Activated CD8-positive, alpha-beta memory T cell treated with anti-CD3 and anti-CD28 coated beads, Interleukin-2, amount 10 ng/mL, durations not matched to agents 7 days and 5 days (primary cell): ENCODE results near the gene RTKN. TPM values are rescaled to one million over a fixed set of nuclear protein-coding genes. Genes with fewer than 3 reads are reported as not detected.

Experiments
- ATAC-seq: fragments of 150-1000 bp; cut with Tn5 transposase; one replicate; pipeline ENCODE4 v1.10.0; 2021; ENCODE audit warnings: moderate library complexity
- CTCF ChIA-PET: fragments of 350-600 bp; sonication (Branson Sonifier 250); formaldehyde crosslinking; loops from one replicate; lab custom pipeline; 2021; ENCODE audit warnings: antibody characterized with exemption; lab: Charles Lee
- DNase-seq: peaks from one replicate; pipeline ENCODE4 v3.0.0-alpha.2; 2020
- H3K27ac Mint-ChIP-seq: one replicate; pipeline ENCODE4 v1.8.0; 2021; ENCODE audit warnings: mild to moderate bottlenecking, mixed read lengths
- H3K27me3 Mint-ChIP-seq: one replicate; pipeline ENCODE4 v1.8.0; 2021; ENCODE audit warnings: mixed read lengths
- H3K36me3 Mint-ChIP-seq: one replicate; pipeline ENCODE4 v1.8.0; 2021; ENCODE audit warnings: mild to moderate bottlenecking, mixed read lengths
- H3K4me1 Mint-ChIP-seq: one replicate; pipeline ENCODE4 v1.8.0; 2021; ENCODE audit warnings: mixed read lengths
- H3K4me3 Mint-ChIP-seq: one replicate; pipeline ENCODE4 v1.8.0; 2021; ENCODE audit warnings: mild to moderate bottlenecking, moderate library complexity, mixed read lengths
- H3K9me3 Mint-ChIP-seq: one replicate; pipeline ENCODE4 v1.8.0; 2022; ENCODE audit warnings: low read depth, mixed read lengths
- total RNA-seq, 2 experiments: library from RNA; stranded (reverse); gene quantifications; one replicate each; pipeline ENCODE4 v1.2.3, GENCODE V29; 2021

RTKN gene
- total RNA-seq, 2 experiments from 2014 or later, result 0.50 to 1.9 TPM

DNA sequence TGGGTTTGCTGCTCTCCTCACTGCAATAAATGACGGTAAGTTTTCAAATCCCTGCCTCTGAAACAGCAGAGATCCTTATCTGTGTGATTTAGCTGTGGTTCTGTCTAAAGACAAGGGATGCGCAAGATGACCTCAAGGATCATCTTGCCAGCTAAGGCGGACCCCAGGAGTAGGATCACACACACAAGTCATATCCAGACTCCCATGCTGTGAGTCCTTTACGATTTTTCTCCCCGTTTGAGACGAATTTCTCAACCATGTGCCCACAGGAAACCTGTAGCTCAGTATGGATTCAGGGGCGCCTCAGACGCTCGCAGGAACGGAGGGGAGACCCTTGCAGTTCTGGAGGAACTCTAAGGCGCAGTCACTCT, 50.5 kb downstream of the RTKN start:
- peaks cover 6% of the 10 kb centered on the region for H3K4me1 Mint-ChIP-seq
- DNase-seq, result peak; percentile 44
- H3K27me3 Mint-ChIP-seq, result peaks cover 8% of the 10 kb centered on the region
- no peaks in the 10 kb centered on the region for H3K9me3 Mint-ChIP-seq
- no peak for ATAC-seq
- CTCF ChIA-PET, result interaction anchor here (0.8 to 5.2 kb wide), 38 partner anchors 9 to 684 kb away, joined by 3 to 32 read pairs (median 5); partner anchors contain the start of genes C2orf81, CCDC142, DCTN1 and DQX1
- H3K27ac Mint-ChIP-seq, result peak overlapping the region; percentile 97
- peak overlapping the region; percentile 86 for H3K4me3 Mint-ChIP-seq
- peaks cover 1% of the 10 kb centered on the region for H3K36me3 Mint-ChIP-seq

DNA sequence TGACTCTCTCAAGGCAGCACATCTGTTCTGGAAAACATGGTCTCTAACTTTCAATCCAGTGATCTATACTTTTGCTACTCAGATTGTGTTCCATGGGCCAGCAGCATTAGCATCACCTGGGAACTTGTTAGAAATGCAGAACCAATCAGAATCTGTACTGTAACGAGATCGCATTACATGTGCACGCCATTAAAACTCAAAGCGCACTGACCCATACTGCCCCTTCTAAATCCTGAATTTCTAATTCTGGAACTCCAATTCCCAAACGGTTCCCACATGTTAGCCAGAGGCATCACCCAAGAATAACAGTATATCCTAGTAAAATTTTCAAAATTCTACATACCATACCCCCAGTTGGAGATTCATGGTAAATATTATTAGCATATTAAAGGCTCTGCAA, 51.1 kb downstream of the RTKN start:
- peaks cover 6% of the 10 kb centered on the region for H3K4me1 Mint-ChIP-seq
- no peak overlapping the region for H3K27ac Mint-ChIP-seq
- peaks cover 8% of the 10 kb centered on the region for H3K27me3 Mint-ChIP-seq
- peak overlapping the region; percentile 61 for H3K4me3 Mint-ChIP-seq
- CTCF ChIA-PET, result interaction anchor here (0.6 to 5.2 kb wide), 22 partner anchors 9 to 567 kb away, joined by 3 to 32 read pairs (median 6); partner anchors contain the start of genes C2orf81, DCTN1, INO80B and MOB1A
- H3K9me3 Mint-ChIP-seq, result no peaks in the 10 kb centered on the region
- ATAC-seq (no peak), DNase-seq (no peak)
- peaks cover 1% of the 10 kb centered on the region for H3K36me3 Mint-ChIP-seq

DNA sequence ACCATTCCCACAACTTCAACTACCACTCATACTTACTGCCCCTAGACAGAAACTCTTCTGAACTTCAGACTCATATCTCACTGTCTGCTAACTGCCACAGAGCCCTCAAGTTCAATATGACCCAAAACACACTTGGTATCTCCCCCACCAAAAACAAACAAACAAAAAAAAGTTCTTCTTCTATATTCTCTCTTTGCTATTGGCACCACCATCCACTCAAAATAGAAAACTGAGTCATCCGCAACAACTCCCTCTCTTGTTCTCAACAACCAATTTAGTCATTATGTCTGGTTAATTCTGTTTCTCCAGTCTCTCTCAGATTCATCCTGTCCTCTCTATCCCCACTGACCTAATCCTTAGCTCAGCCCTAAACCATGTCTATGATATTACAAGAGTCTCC, 54.4 kb downstream of the RTKN start:
- CTCF ChIA-PET, result interaction anchor here (1.0 kb wide), 1 partner anchor 138 kb away, joined by 3 read pairs; no protein-coding TSS in a partner anchor
- H3K4me1 Mint-ChIP-seq, result peaks cover 5% of the 10 kb centered on the region
- no peaks in the 10 kb centered on the region for H3K27me3 Mint-ChIP-seq
- H3K4me3 Mint-ChIP-seq, result no peak overlapping the region
- H3K36me3 Mint-ChIP-seq, result peaks cover 1% of the 10 kb centered on the region
- DNase-seq, result no peak
- ATAC-seq, result no peak
- H3K9me3 Mint-ChIP-seq, result no peaks in the 10 kb centered on the region
- no peak overlapping the region for H3K27ac Mint-ChIP-seq

DNA sequence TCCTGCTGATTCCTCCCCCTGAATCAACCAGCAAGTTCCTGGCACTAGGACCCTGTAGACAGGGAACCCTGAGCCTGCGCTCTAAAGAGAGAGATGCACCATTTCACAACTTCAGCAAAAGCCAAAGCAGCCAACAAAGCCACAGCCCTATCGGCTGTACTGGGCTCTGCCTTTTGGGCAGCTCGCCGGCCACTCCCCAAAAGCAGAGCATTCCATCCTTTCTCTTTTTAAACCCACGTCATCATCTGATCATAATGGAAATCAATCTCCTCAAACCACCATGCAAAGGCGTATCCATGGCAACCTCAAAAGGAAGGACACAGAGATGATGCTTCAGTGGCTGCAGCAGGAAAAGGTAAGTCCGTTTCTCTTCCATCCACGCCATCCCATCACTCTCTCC, 56.3 kb downstream of the RTKN start:
- Mint-ChIP-seq H3K9me3 (no peaks in the 10 kb centered on the region), H3K27me3 (no peaks in the 10 kb centered on the region), H3K4me1 (peaks cover 8% of the 10 kb centered on the region), H3K27ac (no peak overlapping the region), H3K36me3 (peaks cover 2% of the 10 kb centered on the region), H3K4me3 (no peak overlapping the region)
- no peak for ATAC-seq
- CTCF ChIA-PET, result interaction anchor here (1.8 kb wide), 1 partner anchor 51 kb away, joined by 4 read pairs; no protein-coding TSS in a partner anchor
- DNase-seq, result no peak

DNA sequence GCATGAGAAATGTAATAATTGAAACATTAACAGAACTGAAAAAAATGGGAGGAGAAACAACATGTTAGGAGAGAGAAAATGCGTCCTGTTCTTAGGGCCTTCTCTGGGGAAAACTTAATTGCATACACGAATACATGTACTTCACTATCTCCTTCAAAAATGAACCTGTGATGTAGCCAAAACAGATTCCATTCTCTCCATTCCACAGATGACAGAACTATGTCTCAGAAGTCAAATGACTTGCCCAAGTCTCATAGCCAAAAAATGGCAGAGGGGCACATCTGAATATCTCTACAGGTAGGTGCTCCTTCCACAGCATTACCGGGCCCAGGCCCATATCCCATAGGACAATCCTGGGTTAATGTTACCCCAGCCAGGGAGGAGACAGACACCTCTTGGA, 57.7 kb downstream of the RTKN start:
- no peaks in the 10 kb centered on the region for H3K9me3 Mint-ChIP-seq
- H3K27ac Mint-ChIP-seq, result no peak overlapping the region
- H3K4me3 Mint-ChIP-seq, result no peak overlapping the region
- H3K4me1 Mint-ChIP-seq, result peaks cover 12% of the 10 kb centered on the region
- H3K27me3 Mint-ChIP-seq, result no peaks in the 10 kb centered on the region
- no peak for DNase-seq
- CTCF ChIA-PET, result no interaction called here
- peaks cover 2% of the 10 kb centered on the region for H3K36me3 Mint-ChIP-seq
- ATAC-seq, result no peak

DNA sequence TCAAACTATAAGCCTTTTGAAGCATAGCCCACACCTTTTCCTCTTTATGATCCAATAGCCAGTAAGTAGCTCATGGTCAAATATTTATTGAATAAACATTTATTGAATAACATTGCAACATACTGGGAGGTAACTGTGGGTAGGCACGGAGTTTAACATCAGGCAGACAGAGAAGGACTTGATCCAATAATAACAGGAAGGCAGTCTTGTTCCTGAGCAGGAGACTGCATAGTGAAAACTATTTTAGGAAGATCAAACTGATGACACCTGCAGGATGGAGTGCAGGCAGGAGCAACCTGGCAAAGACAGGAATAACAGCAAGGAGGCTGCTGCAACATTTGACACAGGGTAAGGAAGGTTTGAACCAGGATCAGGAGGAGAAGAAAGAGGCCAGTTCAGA, 58.5 kb downstream of the RTKN start:
- Mint-ChIP-seq H3K27ac (peak overlapping the region; percentile 9), H3K9me3 (no peaks in the 10 kb centered on the region), H3K4me1 (peaks cover 19% of the 10 kb centered on the region), H3K36me3 (peaks cover 2% of the 10 kb centered on the region), H3K4me3 (no peak overlapping the region), H3K27me3 (no peaks in the 10 kb centered on the region)
- CTCF ChIA-PET, result interaction anchor here (1.9 to 2.1 kb wide), 2 partner anchors 18 to 48 kb away, joined by 4 to 6 read pairs; no protein-coding TSS in a partner anchor
- DNase-seq (no peak), ATAC-seq (no peak)

DNA sequence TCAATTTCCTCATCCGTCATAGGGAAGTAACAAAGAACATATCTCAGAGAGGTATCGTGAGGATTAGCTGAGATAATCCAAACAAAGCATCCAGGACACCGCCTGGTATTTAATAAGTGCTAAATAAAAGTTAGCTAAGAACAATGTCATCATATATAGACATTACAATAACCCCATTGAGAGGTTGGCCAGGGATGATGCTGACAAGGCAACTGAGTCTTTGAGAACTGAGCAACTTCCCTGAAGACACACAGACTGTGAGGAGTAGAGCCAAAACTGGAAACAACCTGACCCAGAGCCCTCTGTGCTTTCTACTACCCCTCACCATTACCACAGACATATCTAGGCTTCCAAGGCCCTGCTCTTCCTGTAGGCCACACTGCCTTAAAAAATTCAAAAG, 60.0 kb downstream of the RTKN start:
- Mint-ChIP-seq H3K4me1 (peaks cover 19% of the 10 kb centered on the region), H3K27ac (no peak overlapping the region), H3K9me3 (no peaks in the 10 kb centered on the region), H3K4me3 (no peak overlapping the region), H3K36me3 (peaks cover 6% of the 10 kb centered on the region), H3K27me3 (no peaks in the 10 kb centered on the region)
- ATAC-seq (no peak), DNase-seq (no peak)
- CTCF ChIA-PET, result interaction anchor here (0.7 to 2.1 kb wide), 5 partner anchors 10 to 47 kb away, joined by 3 to 12 read pairs (median 4); no protein-coding TSS in a partner anchor

DNA sequence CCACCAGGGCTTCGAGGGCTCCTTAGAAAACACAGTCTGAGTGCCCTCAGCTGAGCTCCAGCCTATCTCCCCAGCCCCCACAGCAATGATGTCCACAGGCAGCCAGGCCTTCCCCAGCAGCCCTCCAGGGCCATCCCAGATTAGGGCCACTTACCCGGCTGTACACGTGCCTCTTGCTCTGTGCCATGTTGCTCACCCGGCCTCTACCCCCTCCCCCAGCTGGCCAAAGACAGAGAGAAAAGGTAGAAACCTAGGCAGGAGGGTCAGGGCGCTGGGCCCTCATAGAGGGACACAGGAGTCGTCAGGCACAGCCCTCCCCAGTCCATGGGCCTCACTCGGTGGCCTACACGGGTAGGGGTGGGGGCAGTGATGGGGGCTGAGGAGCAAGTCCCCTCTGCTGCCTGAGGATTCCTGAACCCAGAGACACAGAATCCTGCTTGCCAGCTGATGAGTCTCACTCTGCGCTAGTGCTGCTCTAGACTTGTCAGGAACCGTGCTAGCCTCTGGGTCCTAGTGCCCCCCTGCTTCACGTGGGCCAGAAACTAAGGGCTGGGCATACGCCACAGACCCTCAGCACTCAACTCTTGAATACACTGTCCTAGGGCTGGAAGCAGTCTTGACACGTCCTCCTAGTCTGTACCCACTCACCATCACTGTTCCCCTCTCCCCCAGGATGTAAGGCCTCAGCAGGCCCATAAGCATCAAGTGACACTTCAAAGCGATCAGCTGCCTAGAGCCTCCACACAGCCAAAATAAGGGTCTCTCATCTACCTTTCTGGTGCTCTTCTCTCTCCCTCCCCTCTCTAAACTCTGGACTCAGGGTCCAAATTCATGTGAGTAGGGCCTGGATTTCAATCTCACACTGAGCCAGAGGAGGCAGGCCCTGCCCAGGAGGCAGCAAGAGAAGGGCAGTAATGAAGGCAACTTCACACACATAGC, 61.6 kb downstream of the RTKN start, which contains the start of gene DCTN1:
Gene DCTN1, minus strand, starts transcription at position 461 of the 939 bp plus-strand sequence. Its CDS starts 274 bp downstream, at position 187.
- DNase-seq (no peak), ATAC-seq (peak; percentile 65)
- CTCF ChIA-PET, result interaction anchor here (1.7 to 2.0 kb wide), 4 partner anchors 9 to 202 kb away, joined by 5 to 6 read pairs (median 6); partner anchors contain the start of gene MOB1A
- Mint-ChIP-seq H3K27ac (no peak within 1 kb of the TSS), H3K9me3 (no peaks in the 10 kb centered on the region), H3K27me3 (no peaks in the 10 kb centered on the region), H3K4me1 (peaks cover 24% of the 10 kb centered on the region), H3K36me3 (peaks cover 8% of the 10 kb centered on the region), H3K4me3 (no peak within 1 kb of the TSS)

DNA sequence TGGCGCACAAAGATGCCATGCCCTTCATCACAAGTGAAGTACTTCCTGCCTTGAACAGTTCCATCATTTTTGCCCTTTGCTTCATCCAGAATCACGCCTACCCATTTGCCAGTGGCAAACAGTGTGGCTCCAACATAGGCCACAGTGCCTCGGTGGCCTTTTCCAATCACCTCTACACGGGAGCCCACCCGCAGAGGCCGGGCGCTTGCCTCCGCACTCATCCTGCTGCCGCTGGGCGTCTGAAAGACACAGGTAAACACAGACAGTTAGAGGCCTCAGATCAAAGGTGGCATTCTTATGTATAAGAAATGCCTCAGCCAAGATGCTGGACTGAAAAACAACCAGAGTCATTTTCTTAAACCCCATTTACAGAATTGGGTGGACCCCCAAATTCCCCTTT, 63.7 kb downstream of the RTKN start:
- CTCF ChIA-PET, result no interaction called here
- DNase-seq (no peak), ATAC-seq (no peak)
- Mint-ChIP-seq H3K4me1 (peaks cover 24% of the 10 kb centered on the region), H3K36me3 (peaks cover 8% of the 10 kb centered on the region), H3K27me3 (no peaks in the 10 kb centered on the region), H3K4me3 (no peak overlapping the region), H3K9me3 (no peaks in the 10 kb centered on the region), H3K27ac (no peak overlapping the region)

DNA sequence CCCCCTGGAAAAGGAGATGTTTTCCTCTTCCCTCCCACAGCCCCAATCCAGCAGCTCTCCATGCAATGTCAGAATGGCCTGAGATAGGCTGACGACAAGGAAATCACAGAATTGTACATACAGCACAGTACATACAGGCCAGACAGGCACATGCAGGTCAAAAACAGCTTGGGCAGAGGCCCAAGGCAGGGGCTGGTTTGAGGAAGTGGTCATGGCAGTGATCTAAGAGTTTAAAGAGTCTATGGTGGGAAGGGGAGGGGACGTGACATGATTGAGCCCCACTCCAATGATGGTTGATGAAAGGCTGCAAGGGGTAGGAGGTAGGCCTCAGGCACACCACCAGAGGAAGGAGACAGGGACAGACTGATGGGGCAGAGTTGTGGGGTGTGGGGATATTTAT, 65.9 kb downstream of the RTKN start:
- DNase-seq, result no peak
- ATAC-seq, result no peak
- Mint-ChIP-seq H3K9me3 (no peaks in the 10 kb centered on the region), H3K27me3 (no peaks in the 10 kb centered on the region), H3K36me3 (peaks cover 6% of the 10 kb centered on the region), H3K4me3 (no peak overlapping the region), H3K4me1 (peaks cover 18% of the 10 kb centered on the region), H3K27ac (no peak overlapping the region)
- CTCF ChIA-PET, result interaction anchor here (2.1 kb wide), 1 partner anchor 16 kb away, joined by 11 read pairs; no protein-coding TSS in a partner anchor

Other genes starting within 250 kb of the RTKN start
- gene MTHFD2, start 243.3 kb downstream of the RTKN start, total RNA-seq, result 100 to 1,000 TPM; 215 to 293 TPM
- 1 to 10 TPM in 1 of 2 experiments, under 1 TPM in 1; 0.42 to 2.6 TPM for gene SLC4A5, start 98.5 kb downstream of the RTKN start, total RNA-seq
- gene DCTN1, start 61.6 kb downstream of the RTKN start, total RNA-seq, result 100 to 1,000 TPM in 1 of 2 experiments, 10 to 100 TPM in 1; 98.3 to 108 TPM
- 1 to 10 TPM in 1 of 2 experiments, under 1 TPM in 1; 0.93 to 1.8 TPM for gene C2orf81, start 20.3 kb downstream of the RTKN start, total RNA-seq
- gene WDR54, start 20.2 kb downstream of the RTKN start, total RNA-seq, result 10 to 100 TPM; 82.7 to 84.0 TPM
- 10 to 100 TPM; 31.1 to 39.5 TPM for gene INO80B, start 13.2 kb upstream of the RTKN start, total RNA-seq
- 10 to 100 TPM; 40.5 to 46.8 TPM for gene WBP1, start 16.5 kb upstream of the RTKN start, total RNA-seq
- gene MOGS, start 23.4 kb upstream of the RTKN start, total RNA-seq, result 10 to 100 TPM; 60.4 to 78.2 TPM
- 100 to 1,000 TPM in 1 of 2 experiments, 10 to 100 TPM in 1; 93.9 to 111 TPM for gene MRPL53, start 30.7 kb upstream of the RTKN start, total RNA-seq
- gene CCDC142, start 41.1 kb upstream of the RTKN start, total RNA-seq, result 10 to 100 TPM; 26.5 to 29.5 TPM
- gene TTC31, start 41.1 kb upstream of the RTKN start, total RNA-seq, result 10 to 100 TPM; 39.4 to 48.8 TPM
- gene LBX2, start 57.7 kb upstream of the RTKN start, total RNA-seq, result 1 to 10 TPM; 1.3 to 2.4 TPM
- gene PCGF1, start 65.8 kb upstream of the RTKN start, total RNA-seq, result 10 to 100 TPM; 15.5 to 34.0 TPM
- 1 to 10 TPM in 1 of 2 experiments, under 1 TPM in 1; 0.82 to 1.3 TPM for gene TLX2, start 72.5 kb upstream of the RTKN start, total RNA-seq
- under 1 TPM; 0.38 to 0.94 TPM for gene DQX1, start 84.3 kb upstream of the RTKN start, total RNA-seq
- 100 to 1,000 TPM; 140 to 158 TPM for gene AUP1, start 87.8 kb upstream of the RTKN start, total RNA-seq
- 10 to 100 TPM; 52.2 to 87.2 TPM for gene HTRA2, start 88.0 kb upstream of the RTKN start, total RNA-seq
- gene LOXL3, start 112.0 kb upstream of the RTKN start, total RNA-seq, result 1 to 10 TPM in 1 of 2 experiments, under 1 TPM in 1; 0.76 to 1.8 TPM
- gene DOK1, start 112.8 kb upstream of the RTKN start, total RNA-seq, result 10 to 100 TPM; 47.1 to 52.1 TPM
- not detected for gene M1AP, start 206.4 kb upstream of the RTKN start, total RNA-seq
- gene SEMA4F, start 212.3 kb upstream of the RTKN start, total RNA-seq, result 1 to 10 TPM; 4.1 to 6.8 TPM